Lung (tissue), 12 donors: ENCODE measurements around the gene ADAP1. TPM values are rescaled to one million over a fixed set of nuclear protein-coding genes. Genes with fewer than 3 reads are reported as not detected.

Source experiments
- ATAC-seq: fragments of 200-7000 bp; cut with Tn5 transposase; one replicate; pipeline ENCODE4 v1.9.1; 2020; ENCODE audit warnings: moderate number of reproducible peaks; ENCODE audit not compliant: insufficient read depth, low FRiP score
- DNase-seq, 3 donors: peaks; one replicate each; pipeline ENCODE4 v3.0.0-alpha.2; 2013 to 2017
- H3K27ac ChIP-seq, 2 donors: one replicate each; pipeline ENCODE4 v1.5.1; 2013; ENCODE audit warnings: mild to moderate bottlenecking in 2 of 2, moderate library complexity in 2 of 2, control low read depth in 1 of 2, inconsistent platforms in 1 of 2, low read depth in 1 of 2, low read length in 1 of 2
- H3K27me3 ChIP-seq, 3 donors: one replicate each; pipeline ENCODE4 v1.5.1; 2013; ENCODE audit warnings: low read length in 2 of 3; ENCODE audit not compliant: control insufficient read depth in 3 of 3, insufficient read depth in 3 of 3
- H3K36me3 ChIP-seq, 4 donors: one replicate each; pipeline ENCODE4 v1.5.1; 2013; ENCODE audit warnings: low read length in 4 of 4, mild to moderate bottlenecking in 1 of 4, moderate library complexity in 1 of 4; ENCODE audit not compliant: control insufficient read depth in 4 of 4, insufficient read depth in 4 of 4
- H3K4me1 ChIP-seq, 5 donors: one replicate each; pipeline ENCODE4 v1.5.1; 2013; ENCODE audit warnings: low read length in 5 of 5, mild to moderate bottlenecking in 2 of 5, moderate library complexity in 1 of 5; ENCODE audit not compliant: control insufficient read depth in 5 of 5, insufficient read depth in 5 of 5
- H3K4me3 ChIP-seq: one replicate; pipeline ENCODE4 v1.5.1; 2013; ENCODE audit warnings: mild to moderate bottlenecking, control low read depth, moderate library complexity
- H3K9ac ChIP-seq, 2 donors: one replicate each; pipeline ENCODE4 v1.5.1; 2013; ENCODE audit warnings: low read length in 2 of 2, control low read depth in 1 of 2; ENCODE audit not compliant: insufficient read depth in 1 of 2
- H3K9me3 ChIP-seq, 4 donors: one replicate each; pipeline ENCODE4 v1.5.1; 2013; ENCODE audit warnings: low read length in 3 of 4, mild to moderate bottlenecking in 1 of 4, moderate library complexity in 1 of 4; ENCODE audit not compliant: control insufficient read depth in 4 of 4, insufficient read depth in 3 of 4
- CTCF ChIP-seq: IDR thresholded peaks from 2 replicates; pipeline ENCODE4 v1.5.1; 2012; ENCODE audit warnings: mild to moderate bottlenecking; ENCODE audit errors: control extremely low read depth, extremely low read depth
- WGBS, 2 donors: extraction: QIAGEN DNeasy Blood & Tissue Kit; methylation state at CpG; one replicate each; pipeline ENCODE4 v1.1.7; 2013; 5-methylcytosine and 5-hydroxymethylcytosine counted together
- polyA plus RNA-seq, 2 donors: library from polyadenylated mRNA; stranded (reverse); fragments of 200-250 nt; gene quantifications; one replicate each; pipeline ENCODE4 v1.2.1, GENCODE V29; 2013
- total RNA-seq, 2 donors: library from RNA; depleted of rRNA in 1 of 2; stranded (reverse); fragments of >200 nt in 1 of 2; gene quantifications; one replicate each; pipeline ENCODE4 v1.2.1, GENCODE V29; 2014 to 2021
- donor health status: control.
- donor health status: control.
- donor health status: Bipolar disorder and iron deficiency.
- donor health status: healthy.
- donor health status: DM: yes; HTN: yes; CAD: no.

ADAP1 gene
- total and polyA plus RNA-seq, 4 donors: 11.5 to 39.0 (median 32.6) TPM

- H3K9me3 ChIP-seq: no peaks in the 10 kb centered on the region
- H3K4me1 ChIP-seq: peaks cover 0 to 13% (median 11%) of the 10 kb centered on the region in 5 donors
- no peak for ATAC-seq
- H3K36me3 ChIP-seq: peaks cover 21 to 48% (median 45%) of the 10 kb centered on the region in 4 donors
- H3K27ac ChIP-seq: peak overlapping the region; percentile 22 to 43
- no peak overlapping the region for H3K4me3 ChIP-seq
- 95% methylated on average over 25 of the region's 25 CpGs for WGBS, 2 donors
- H3K9ac ChIP-seq: peak overlapping the region in 1 of 2 donors; percentile 32
- no peak for TF ChIP-seq CTCF
- DNase-seq: no peak
- H3K27me3 ChIP-seq: no peaks in the 10 kb centered on the region
Observed at GRCh38 chr7:865921-866320, 88.6 kb downstream of the ADAP1 start.

GRCh38 chr7:863106-863505, 91.4 kb downstream of the ADAP1 start:
- ATAC-seq: no peak
- H3K9me3 ChIP-seq: no peaks in the 10 kb centered on the region
- DNase-seq: no peak
- TF ChIP-seq CTCF: no peak
- H3K36me3 ChIP-seq: peaks cover 25 to 54% (median 48%) of the 10 kb centered on the region in 4 donors
- no peak overlapping the region for H3K9ac ChIP-seq
- 96 to 97% methylated on average over 16 of the region's 16 CpGs for WGBS, 2 donors
- H3K4me1 ChIP-seq: peaks cover 0 to 12% (median 11%) of the 10 kb centered on the region in 5 donors
- H3K4me3 ChIP-seq: no peak overlapping the region
- no peak overlapping the region for H3K27ac ChIP-seq
- no peaks in the 10 kb centered on the region for H3K27me3 ChIP-seq

GRCh38 chr7:862157-862556, 92.3 kb downstream of the ADAP1 start:
- H3K9ac ChIP-seq: no peak overlapping the region
- DNase-seq (no peak), ATAC-seq (no peak)
- no peak overlapping the region for H3K27ac ChIP-seq
- 95 to 98% methylated on average over 6 of the region's 6 CpGs for WGBS, 2 donors
- no peak overlapping the region for H3K4me3 ChIP-seq
- peaks cover 0 to 8% (median 3%) of the 10 kb centered on the region in 5 donors for H3K4me1 ChIP-seq
- H3K36me3 ChIP-seq: peaks cover 25 to 54% (median 47%) of the 10 kb centered on the region in 4 donors
- H3K27me3 ChIP-seq: no peaks in the 10 kb centered on the region
- no peaks in the 10 kb centered on the region for H3K9me3 ChIP-seq
- no peak for TF ChIP-seq CTCF

- Histone ChIP-seq H3K4me3 (no peak overlapping the region), H3K36me3 (peaks cover 27 to 56% (median 48%) of the 10 kb centered on the region in 4 donors), H3K4me1 (peaks cover 0 to 3% (median 0%) of the 10 kb centered on the region in 5 donors), H3K9ac (no peak overlapping the region), H3K27me3 (no peaks in the 10 kb centered on the region), H3K27ac (no peak overlapping the region), H3K9me3 (no peaks in the 10 kb centered on the region)
- no peak for ATAC-seq
- WGBS, 2 donors: 89 to 91% methylated on average over 9 of the region's 9 CpGs
- TF ChIP-seq CTCF: no peak
- no peak for DNase-seq
Observed at GRCh38 chr7:861222-861621, 93.3 kb downstream of the ADAP1 start.
